Stimulated activated CD8-positive, alpha-beta memory T cell treated with anti-CD3 and anti-CD28 coated beads, Interleukin-2, amount 100 ng/mL, for 1 hour (primary cell): Measurements from ENCODE around the gene KCNJ8.
"Not testable (repeated sequence)": the region's sequence is repeated elsewhere in the genome, so short reads cannot be mapped to it uniquely, and the experiment has no call there.

Experiments used
- DNase-seq, 2 donors: peaks; one replicate each; pipeline ENCODE4 v3.0.0-alpha.2; 2020; ENCODE audit warnings: low read depth in 2 of 2

The KCNJ8 gene

GRCh38 chr12:21786041-21786531 lies 11.6 kb upstream of the KCNJ8 start:
- no peak for DNase-seq

GRCh38 chr12:21782723-21783122 lies 8.2 kb upstream of the KCNJ8 start:
- not testable (repeated sequence) for DNase-seq

- no peak for DNase-seq
Observed at GRCh38 chr12:21780786-21781185, 6.3 kb upstream of the KCNJ8 start.

GRCh38 chr12:21776175-21776574 lies 1.7 kb upstream of the KCNJ8 start:
- DNase-seq = no peak

GRCh38 chr12:21775133-21775820 lies 771 bp upstream of the KCNJ8 start:
- DNase-seq = no peak

GRCh38 chr12:21773806-21774205 lies 700 bp downstream of the KCNJ8 start:
- DNase-seq = no peak

GRCh38 chr12:21773263-21773741 lies 1.2 kb downstream of the KCNJ8 start:
- DNase-seq = no peak

GRCh38 chr12:21771311-21771710 lies 3.2 kb downstream of the KCNJ8 start:
- DNase-seq = no peak

GRCh38 chr12:21769307-21769706 lies 5.2 kb downstream of the KCNJ8 start:
- DNase-seq = no peak

GRCh38 chr12:21766403-21766802 lies 8.1 kb downstream of the KCNJ8 start:
- DNase-seq = no peak

GRCh38 chr12:21764950-21765349 lies 9.6 kb downstream of the KCNJ8 start:
- no peak for DNase-seq

- DNase-seq = no peak
Observed at GRCh38 chr12:21764065-21764464, 10.4 kb downstream of the KCNJ8 start.

GRCh38 chr12:21763531-21763930 lies 11.0 kb downstream of the KCNJ8 start:
- DNase-seq = no peak

- no peak for DNase-seq
Observed at GRCh38 chr12:21759737-21760136, 14.8 kb downstream of the KCNJ8 start.

- DNase-seq = no peak
Observed at GRCh38 chr12:21757735-21758134, 16.8 kb downstream of the KCNJ8 start.

- no peak for DNase-seq
Observed at GRCh38 chr12:21756699-21757098, 17.8 kb downstream of the KCNJ8 start.

GRCh38 chr12:21751517-21751916 lies 23.0 kb downstream of the KCNJ8 start:
- no peak for DNase-seq

- DNase-seq = no peak
Observed at GRCh38 chr12:21745258-21745657, 29.2 kb downstream of the KCNJ8 start.

- no peak for DNase-seq
Observed at GRCh38 chr12:21731144-21731543, 43.4 kb downstream of the KCNJ8 start.

GRCh38 chr12:21725731-21726130 lies 48.8 kb downstream of the KCNJ8 start:
- no peak for DNase-seq

- DNase-seq = no peak
Observed at GRCh38 chr12:21718944-21719650, 55.4 kb downstream of the KCNJ8 start.

GRCh38 chr12:21718403-21718802 lies 56.1 kb downstream of the KCNJ8 start:
- no peak for DNase-seq

- DNase-seq = no peak
Observed at GRCh38 chr12:21717767-21718166, 56.7 kb downstream of the KCNJ8 start.
